Neuronal stem cell (in vitro differentiated cells): ENCODE data around the gene AGAP1.
A peak's percentile ranks its signal among the peaks of the same experiment; 100 is the strongest.

Experiments
- DNase-seq: peaks from one replicate; pipeline ENCODE4 v3.0.0-alpha.2; 2013; ENCODE audit warnings: low spot score
- H2AFZ ChIP-seq: one replicate; pipeline ENCODE4 v1.6.1; 2013; ENCODE audit warnings: mild to moderate bottlenecking, low read length, inconsistent platforms
- H2AK5ac ChIP-seq: 2 replicates; pipeline ENCODE4 v1.6.1; 2013; ENCODE audit warnings: low read depth, mild to moderate bottlenecking, inconsistent platforms, low read length, moderate library complexity, mixed read lengths
- H2BK120ac ChIP-seq: 2 replicates; pipeline ENCODE4 v1.6.1; 2013; ENCODE audit warnings: low read depth, mild to moderate bottlenecking, inconsistent platforms, low read length, moderate library complexity, mixed read lengths
- H2BK12ac ChIP-seq: one replicate; pipeline ENCODE4 v1.6.1; 2013; ENCODE audit warnings: low read length, inconsistent platforms
- H2BK15ac ChIP-seq: 2 replicates; pipeline ENCODE4 v1.6.1; 2013; ENCODE audit warnings: mild to moderate bottlenecking, low read length, inconsistent platforms, mixed read lengths
- H2BK5ac ChIP-seq: one replicate; pipeline ENCODE4 v1.6.1; 2013; ENCODE audit warnings: inconsistent platforms, mild to moderate bottlenecking, low read length, moderate library complexity
- H3K14ac ChIP-seq: one replicate; pipeline ENCODE4 v1.6.1; 2013; ENCODE audit warnings: low read length, inconsistent platforms
- H3K18ac ChIP-seq: 2 replicates; pipeline ENCODE4 v1.6.1; 2013; ENCODE audit warnings: low read length, inconsistent platforms
- H3K23ac ChIP-seq: 2 replicates; pipeline ENCODE4 v1.6.1; 2013; ENCODE audit warnings: low read depth, mild to moderate bottlenecking, mixed read lengths, low read length, inconsistent platforms; ENCODE audit not compliant: poor library complexity
- H3K27ac ChIP-seq: replicated peaks from 3 replicates; pipeline ENCODE4 v1.5.1; 2013; ENCODE audit warnings: low read length, inconsistent platforms
- H3K27me3 ChIP-seq, 3 experiments: 2 replicates each; pipeline ENCODE4 v1.6.1; 2013; ENCODE audit warnings: low read length in 3 of 3, mild to moderate bottlenecking in 2 of 3, inconsistent platforms in 1 of 3, low read depth in 1 of 3, mixed read lengths in 1 of 3, moderate library complexity in 1 of 3; ENCODE audit not compliant: control insufficient read depth in 3 of 3, insufficient read depth in 3 of 3
- H3K36me3 ChIP-seq, 2 donors: replicated peaks in 1 of 2; 2 replicates each; pipeline ENCODE4 v1.6.1; 2013; ENCODE audit warnings: low read length in 2 of 2; ENCODE audit not compliant: control insufficient read depth in 2 of 2, insufficient read depth in 2 of 2
- H3K4ac ChIP-seq: 2 replicates; pipeline ENCODE4 v1.6.1; 2013; ENCODE audit warnings: inconsistent platforms, mild to moderate bottlenecking, low read length, moderate library complexity
- H3K4me1 ChIP-seq, 2 donors: 1 replicate in 1 of 2; 2 replicates in 1 of 2; pipeline ENCODE4 v1.6.1; 2013; ENCODE audit warnings: low read length in 2 of 2, low read depth in 1 of 2; ENCODE audit not compliant: control insufficient read depth in 2 of 2, insufficient read depth in 1 of 2
- H3K4me2 ChIP-seq: one replicate; pipeline ENCODE4 v1.6.1; 2013; ENCODE audit warnings: mild to moderate bottlenecking, low read length, inconsistent platforms; ENCODE audit not compliant: insufficient read depth, poor library complexity, severe bottlenecking
- H3K4me3 ChIP-seq, 2 donors: 2 replicates each; pipeline ENCODE4 v1.5.1; 2013; ENCODE audit warnings: low read length in 2 of 2, mild to moderate bottlenecking in 2 of 2, inconsistent platforms in 1 of 2, moderate library complexity in 1 of 2
- H3K79me1 ChIP-seq: one replicate; pipeline ENCODE4 v1.6.1; 2013; ENCODE audit warnings: low read depth, mild to moderate bottlenecking, inconsistent platforms, low read length, moderate library complexity
- H3K9ac ChIP-seq: one replicate; pipeline ENCODE4 v1.6.1; 2013; ENCODE audit warnings: mild to moderate bottlenecking, low read depth, low read length, inconsistent platforms; ENCODE audit not compliant: poor library complexity
- H3K9me3 ChIP-seq, 2 donors: replicated peaks in 1 of 2; 2 replicates each; pipeline versions ENCODE3 to v1.6.1; 2013; ENCODE audit warnings: low read length in 2 of 2, mild to moderate bottlenecking in 2 of 2, inconsistent platforms in 1 of 2, low read depth in 1 of 2, mixed read lengths in 1 of 2, moderate library complexity in 1 of 2; ENCODE audit not compliant: control insufficient read depth in 2 of 2, insufficient read depth in 1 of 2
- H4K8ac ChIP-seq: one replicate; pipeline ENCODE4 v1.6.1; 2013; ENCODE audit warnings: low read depth, mild to moderate bottlenecking, inconsistent platforms, low read length, moderate library complexity
- H4K91ac ChIP-seq: one replicate; pipeline ENCODE4 v1.6.1; 2013; ENCODE audit warnings: low read length, low read depth, mild to moderate bottlenecking, inconsistent platforms; ENCODE audit not compliant: poor library complexity
- WGBS, 2 donors: extraction: QIAGEN DNeasy Blood & Tissue Kit; methylation state at CpG; one replicate each; pipeline ENCODE4 v1.1.7; 2013; ENCODE audit warnings: missing lambda C conversion rate in 2 of 2, mixed read lengths in 1 of 2; ENCODE audit not compliant: insufficient read length in 2 of 2, insufficient replicate concordance in 1 of 2; ENCODE audit errors: extremely low coverage in 2 of 2; 5-methylcytosine and 5-hydroxymethylcytosine counted together

Gene AGAP1

GRCh38 chr2:235500761-235501672 is 7.2 kb downstream of the AGAP1 start:
- Histone ChIP-seq H2BK120ac (no peak overlapping the region), H3K4me3 (no peak overlapping the region), H3K4me2 (no peak overlapping the region), H2BK12ac (no peak overlapping the region), H3K4ac (no peak overlapping the region), H3K36me3 (peaks cover 0 to 10% of the 10 kb centered on the region in 2 donors), H3K23ac (no peak overlapping the region), H3K9ac (peak overlapping the region; percentile 55), H3K79me1 (peaks cover 4% of the 10 kb centered on the region), H3K27ac (peak overlapping the region; percentile 29), H2AFZ (no peak overlapping the region), H3K14ac (no peak overlapping the region), H4K8ac (no peak overlapping the region), H4K91ac (no peak overlapping the region), H3K4me1 (peaks cover 32 to 40% of the 10 kb centered on the region in 2 donors), H2BK15ac (no peak overlapping the region), H3K27me3 (no peaks in the 10 kb centered on the region), H3K9me3 (no peaks in the 10 kb centered on the region), H2AK5ac (peak overlapping the region; percentile 34), H3K18ac (no peak overlapping the region), H2BK5ac (no peak overlapping the region)
- DNase-seq: no peak
- no CpG with 5 or more reads among the region's 18 CpGs for WGBS, 2 donors

- Histone ChIP-seq H3K4me2 (peak overlapping the region; percentile 26), H4K91ac (no peak overlapping the region), H3K4me1 (peaks cover 32 to 37% of the 10 kb centered on the region in 2 donors), H4K8ac (no peak overlapping the region), H3K9ac (no peak overlapping the region), H3K9me3 (no peaks in the 10 kb centered on the region), H2BK5ac (no peak overlapping the region), H2AK5ac (no peak overlapping the region), H3K36me3 (peaks cover 0 to 5% of the 10 kb centered on the region in 2 donors), H3K27ac (peak overlapping the region; percentile 29), H2BK120ac (no peak overlapping the region), H3K79me1 (peaks cover 6% of the 10 kb centered on the region), H2BK15ac (no peak overlapping the region), H2AFZ (no peak overlapping the region), H2BK12ac (no peak overlapping the region), H3K23ac (no peak overlapping the region), H3K18ac (peak overlapping the region; percentile 4), H3K27me3 (no peaks in the 10 kb centered on the region), H3K14ac (no peak overlapping the region), H3K4me3 (no peak overlapping the region), H3K4ac (no peak overlapping the region)
- WGBS, 2 donors: no CpG with 5 or more reads among the region's 7 CpGs
- DNase-seq: no peak
Measured at GRCh38 chr2:235501673-235502031, 7.8 kb downstream of the AGAP1 start.

GRCh38 chr2:235502336-235502735 is 8.5 kb downstream of the AGAP1 start:
- Histone ChIP-seq H2AFZ (no peak overlapping the region), H3K36me3 (peaks cover 0 to 5% of the 10 kb centered on the region in 2 donors), H3K4me3 (no peak overlapping the region), H3K4ac (no peak overlapping the region), H2AK5ac (no peak overlapping the region), H4K8ac (no peak overlapping the region), H3K9ac (no peak overlapping the region), H3K4me1 (peaks cover 32 to 37% of the 10 kb centered on the region in 2 donors), H3K27ac (no peak overlapping the region), H3K9me3 (no peaks in the 10 kb centered on the region), H3K4me2 (no peak overlapping the region), H3K79me1 (peaks cover 6% of the 10 kb centered on the region), H3K27me3 (no peaks in the 10 kb centered on the region), H3K18ac (no peak overlapping the region), H3K14ac (no peak overlapping the region), H2BK12ac (no peak overlapping the region), H2BK15ac (no peak overlapping the region), H3K23ac (no peak overlapping the region), H2BK5ac (no peak overlapping the region), H4K91ac (no peak overlapping the region), H2BK120ac (no peak overlapping the region)
- DNase-seq: no peak
- no CpG with 5 or more reads among the region's 6 CpGs for WGBS, 2 donors

- Histone ChIP-seq H3K79me1 (peaks cover 8% of the 10 kb centered on the region), H2AK5ac (no peak overlapping the region), H3K27me3 (no peaks in the 10 kb centered on the region), H2BK15ac (no peak overlapping the region), H3K27ac (peak overlapping the region; percentile 47), H3K9me3 (no peaks in the 10 kb centered on the region), H2BK12ac (no peak overlapping the region), H4K8ac (no peak overlapping the region), H3K18ac (peak overlapping the region; percentile 55), H2BK5ac (no peak overlapping the region), H3K9ac (no peak overlapping the region), H3K4me3 (no peak overlapping the region), H2AFZ (peak overlapping the region; percentile 57), H2BK120ac (no peak overlapping the region), H3K36me3 (no peaks in the 10 kb centered on the region), H3K4ac (no peak overlapping the region), H3K23ac (no peak overlapping the region), H3K4me2 (no peak overlapping the region), H3K14ac (no peak overlapping the region), H3K4me1 (peaks cover 30 to 37% of the 10 kb centered on the region in 2 donors), H4K91ac (no peak overlapping the region)
- no peak for DNase-seq
- WGBS, 2 donors: no CpG with 5 or more reads among the region's 12 CpGs
Measured at GRCh38 chr2:235504441-235505180, 10.8 kb downstream of the AGAP1 start.
